Trophoblast cell (in vitro differentiated cells and primary cell): ENCODE results near the gene CD300LG.

ENCODE experiments used
- DNase-seq, 2 donors: peaks; one replicate each; pipeline ENCODE4 v3.0.0-alpha.2; 2016
- H2AFZ ChIP-seq: 2 replicates; pipeline ENCODE4 v1.6.1; 2013; ENCODE audit warnings: low read length, moderate library complexity, mild to moderate bottlenecking; ENCODE audit not compliant: insufficient read depth, poor library complexity
- H2AK5ac ChIP-seq: 2 replicates; pipeline ENCODE4 v1.6.1; 2013; ENCODE audit warnings: mild to moderate bottlenecking, low read length
- H2BK120ac ChIP-seq: 2 replicates; pipeline ENCODE4 v1.6.1; 2013; ENCODE audit warnings: low read length, mild to moderate bottlenecking, moderate library complexity; ENCODE audit not compliant: insufficient read depth, poor library complexity
- H2BK12ac ChIP-seq: 2 replicates; pipeline ENCODE4 v1.6.1; 2013; ENCODE audit warnings: mild to moderate bottlenecking, low read length, moderate library complexity
- H2BK5ac ChIP-seq: 2 replicates; pipeline ENCODE4 v1.6.1; 2013; ENCODE audit warnings: low read length, low read depth, moderate library complexity, mild to moderate bottlenecking; ENCODE audit not compliant: poor library complexity
- H3K14ac ChIP-seq: 2 replicates; pipeline ENCODE4 v1.6.1; 2013; ENCODE audit warnings: mild to moderate bottlenecking, low read length
- H3K18ac ChIP-seq: 2 replicates; pipeline ENCODE4 v1.6.1; 2013; ENCODE audit warnings: mild to moderate bottlenecking, low read length
- H3K23ac ChIP-seq: 2 replicates; pipeline ENCODE4 v1.6.1; 2013; ENCODE audit warnings: low read length
- H3K27ac ChIP-seq: 2 replicates; pipeline ENCODE4 v1.5.1; 2013; ENCODE audit warnings: low read depth, mild to moderate bottlenecking, inconsistent platforms, low read length, moderate library complexity
- H3K27me3 ChIP-seq: 2 replicates; pipeline ENCODE4 v1.6.1; 2013; ENCODE audit warnings: inconsistent platforms, mild to moderate bottlenecking, low read length, moderate library complexity; ENCODE audit not compliant: insufficient read depth
- H3K36me3 ChIP-seq, 2 experiments: 1 replicate in 1 of 2; 2 replicates in 1 of 2; pipeline ENCODE4 v1.6.1; 2013; ENCODE audit warnings: low read length in 2 of 2, mild to moderate bottlenecking in 2 of 2, moderate library complexity in 1 of 2; ENCODE audit not compliant: insufficient read depth in 2 of 2, control insufficient read depth in 1 of 2
- H3K4ac ChIP-seq: 2 replicates; pipeline ENCODE4 v1.6.1; 2013; ENCODE audit warnings: low read depth, mild to moderate bottlenecking, low read length, moderate library complexity
- H3K4me1 ChIP-seq, 2 experiments: 1 replicate in 1 of 2; 2 replicates in 1 of 2; pipeline ENCODE4 v1.6.1; 2013; ENCODE audit warnings: low read length in 2 of 2, mild to moderate bottlenecking in 2 of 2, moderate library complexity in 1 of 2; ENCODE audit not compliant: insufficient read depth in 2 of 2, control insufficient read depth in 1 of 2
- H3K4me2 ChIP-seq: 2 replicates; pipeline ENCODE4 v1.6.1; 2013; ENCODE audit warnings: inconsistent platforms, mild to moderate bottlenecking, low read length, moderate library complexity
- H3K4me3 ChIP-seq: 2 replicates; pipeline ENCODE4 v1.5.1; 2013; ENCODE audit warnings: mild to moderate bottlenecking, low read depth, low read length, inconsistent platforms
- H3K79me1 ChIP-seq: one replicate; pipeline ENCODE4 v1.6.1; 2013; ENCODE audit warnings: low read length
- H3K79me2 ChIP-seq: 2 replicates; pipeline ENCODE4 v1.6.1; 2013; ENCODE audit warnings: low read length, mild to moderate bottlenecking; ENCODE audit not compliant: control insufficient read depth, insufficient read depth, poor library complexity
- H3K9ac ChIP-seq: 2 replicates; pipeline ENCODE4 v1.6.1; 2013; ENCODE audit warnings: mild to moderate bottlenecking, low read length
- H3K9me3 ChIP-seq: 2 replicates; pipeline ENCODE4 v1.6.1; 2013; ENCODE audit warnings: low read depth, mild to moderate bottlenecking, control low read depth, inconsistent platforms, low read length; ENCODE audit not compliant: insufficient read depth
- H4K12ac ChIP-seq: 2 replicates; pipeline ENCODE4 v1.6.1; 2013; ENCODE audit warnings: low read depth, mild to moderate bottlenecking, low read length, moderate library complexity
- H4K8ac ChIP-seq: 2 replicates; pipeline ENCODE4 v1.6.1; 2013; ENCODE audit warnings: low read depth, mild to moderate bottlenecking, low read length, moderate library complexity
- H4K91ac ChIP-seq: one replicate; pipeline ENCODE4 v1.6.1; 2013; ENCODE audit warnings: low read depth, mild to moderate bottlenecking, low read length, moderate library complexity
- whole genome bisulfite sequencing: extraction: QIAGEN DNeasy Blood & Tissue Kit; methylation state at CpG from one replicate; pipeline ENCODE4 v1.1.7; 2013; ENCODE audit warnings: missing lambda C conversion rate; ENCODE audit not compliant: insufficient read length, insufficient coverage; ENCODE audit errors: extremely low coverage; 5-methylcytosine and 5-hydroxymethylcytosine counted together

The CD300LG gene

GRCh38 chr17:43860927-43861622, 14.1 kb downstream of the CD300LG start:
- Histone ChIP-seq H2BK120ac (no peak overlapping the region), H3K18ac (no peak overlapping the region), H2AFZ (no peak overlapping the region), H3K79me1 (no peaks in the 10 kb centered on the region), H3K9me3 (no peaks in the 10 kb centered on the region), H2BK12ac (no peak overlapping the region), H3K4ac (no peak overlapping the region), H3K4me2 (no peak overlapping the region), H3K27ac (no peak overlapping the region), H4K91ac (no peak overlapping the region), H2AK5ac (no peak overlapping the region), H3K4me3 (no peak overlapping the region), H3K14ac (no peak overlapping the region), H2BK5ac (no peak overlapping the region), H4K12ac (no peak overlapping the region), H3K23ac (no peak overlapping the region), H4K8ac (no peak overlapping the region), H3K9ac (no peak overlapping the region), H3K27me3 (no peaks in the 10 kb centered on the region), H3K4me1 (no peaks in the 10 kb centered on the region), H3K36me3 (no peaks in the 10 kb centered on the region), H3K79me2 (no peaks in the 10 kb centered on the region)
- no CpG with 5 or more reads among the region's 9 CpGs for WGBS
- no peak for DNase-seq

GRCh38 chr17:43861960-43862359, 15.0 kb downstream of the CD300LG start:
- Histone ChIP-seq H2AK5ac (no peak overlapping the region), H3K9ac (no peak overlapping the region)

GRCh38 chr17:43864161-43864984, 17.4 kb downstream of the CD300LG start:
- no peak overlapping the region for H4K8ac ChIP-seq
- H3K27ac ChIP-seq: no peak overlapping the region
- no peak overlapping the region for H2BK12ac ChIP-seq
- H3K79me1 ChIP-seq: no peaks in the 10 kb centered on the region
- H3K9ac ChIP-seq: no peak overlapping the region
- no peak overlapping the region for H2AK5ac ChIP-seq
- H4K12ac ChIP-seq: no peak overlapping the region
- H3K23ac ChIP-seq: no peak overlapping the region
- no peak overlapping the region for H3K14ac ChIP-seq
- no peak for DNase-seq
- no peak overlapping the region for H3K4ac ChIP-seq
- H2AFZ ChIP-seq: no peak overlapping the region
- no CpG with 5 or more reads among the region's 4 CpGs for WGBS
- no peak overlapping the region for H4K91ac ChIP-seq
- no peaks in the 10 kb centered on the region for H3K4me1 ChIP-seq
- no peaks in the 10 kb centered on the region for H3K79me2 ChIP-seq
- H3K36me3 ChIP-seq: no peaks in the 10 kb centered on the region
- H3K18ac ChIP-seq: no peak overlapping the region
- no peak overlapping the region for H3K4me2 ChIP-seq
- H3K27me3 ChIP-seq: no peaks in the 10 kb centered on the region
- H2BK120ac ChIP-seq: no peak overlapping the region
- no peak overlapping the region for H2BK5ac ChIP-seq
- no peak overlapping the region for H3K4me3 ChIP-seq
- H3K9me3 ChIP-seq: no peaks in the 10 kb centered on the region

More at GRCh38 chr17:43861960-43862359, 15.0 kb downstream of the CD300LG start:
- Histone ChIP-seq H3K14ac (no peak overlapping the region), H3K4me3 (no peak overlapping the region), H2BK5ac (no peak overlapping the region), H3K4ac (no peak overlapping the region), H3K9me3 (no peaks in the 10 kb centered on the region), H2AFZ (no peak overlapping the region), H3K36me3 (no peaks in the 10 kb centered on the region), H3K23ac (no peak overlapping the region), H3K27ac (no peak overlapping the region), H4K91ac (no peak overlapping the region), H2BK120ac (no peak overlapping the region), H2BK12ac (no peak overlapping the region), H3K79me2 (no peaks in the 10 kb centered on the region), H3K18ac (no peak overlapping the region), H4K12ac (no peak overlapping the region), H3K4me1 (no peaks in the 10 kb centered on the region), H4K8ac (no peak overlapping the region), H3K27me3 (no peaks in the 10 kb centered on the region), H3K79me1 (no peaks in the 10 kb centered on the region), H3K4me2 (no peak overlapping the region)
- no peak for DNase-seq
- WGBS: no CpG with 5 or more reads among the region's 9 CpGs

GRCh38 chr17:43868226-43868994, 21.4 kb downstream of the CD300LG start:
- no peak overlapping the region for H3K4me2 ChIP-seq
- H4K91ac ChIP-seq: no peak overlapping the region
- no peak overlapping the region for H3K4me3 ChIP-seq
- H3K18ac ChIP-seq: no peak overlapping the region
- no peak overlapping the region for H3K23ac ChIP-seq
- H3K79me2 ChIP-seq: no peaks in the 10 kb centered on the region
- no peaks in the 10 kb centered on the region for H3K36me3 ChIP-seq
- H2BK12ac ChIP-seq: no peak overlapping the region
- H3K14ac ChIP-seq: no peak overlapping the region
- H3K79me1 ChIP-seq: no peaks in the 10 kb centered on the region
- H4K8ac ChIP-seq: no peak overlapping the region
- no peak overlapping the region for H4K12ac ChIP-seq
- H3K27me3 ChIP-seq: no peaks in the 10 kb centered on the region
- WGBS: no CpG with 5 or more reads among the region's 10 CpGs
- H2BK120ac ChIP-seq: no peak overlapping the region
- no peak overlapping the region for H2BK5ac ChIP-seq
- H3K4ac ChIP-seq: no peak overlapping the region
- H3K27ac ChIP-seq: no peak overlapping the region
- no peak overlapping the region for H2AK5ac ChIP-seq
- no peak for DNase-seq
- H3K4me1 ChIP-seq: no peaks in the 10 kb centered on the region
- H3K9me3 ChIP-seq: no peaks in the 10 kb centered on the region
- H2AFZ ChIP-seq: no peak overlapping the region
- H3K9ac ChIP-seq: no peak overlapping the region
